GM23338 (cell line): Measurements from ENCODE around the gene RBPJL. TPM values are rescaled to one million over a fixed set of nuclear protein-coding genes. Genes with fewer than 3 reads are reported as not detected.

Experiments
- ATAC-seq: fragments of 200-7000 bp; cut with Tn5 transposase; 3 replicates; pipeline ENCODE4 v1.9.1; 2020
- DNase-seq: peaks from one replicate; pipeline ENCODE4 v3.0.0-alpha.2; 2015; ENCODE audit warnings: low spot score
- H2AFZ ChIP-seq: fragments of 200-600 bp; sonication (generic); 2 replicates; pipeline ENCODE4 v1.8.0; 2016; ENCODE audit warnings: antibody characterized with exemption, mild to moderate bottlenecking, moderate library complexity
- H3F3A ChIP-seq: fragments of 200-600 bp; sonication (generic); replicated peaks from 2 replicates; pipeline ENCODE4 v1.8.0; 2017; ENCODE audit warnings: antibody characterized with exemption, mixed run types, low read depth
- H3K27ac ChIP-seq: fragments of 200-600 bp; sonication (generic); 2 replicates; pipeline ENCODE4 v1.6.1; 2016; ENCODE audit warnings: low read depth
- H3K27me3 ChIP-seq: fragments of 200-600 bp; sonication (generic); 2 replicates; pipeline ENCODE4 v1.8.0; 2016; ENCODE audit warnings: mild to moderate bottlenecking, mixed run types, moderate library complexity; ENCODE audit not compliant: insufficient read depth
- H3K36me3 ChIP-seq: fragments of 200-600 bp; sonication (generic); 2 replicates; pipeline ENCODE4 v1.8.0; 2016; ENCODE audit warnings: mild to moderate bottlenecking; ENCODE audit not compliant: insufficient read depth
- H3K4me1 ChIP-seq: fragments of 200-600 bp; sonication (generic); 2 replicates; pipeline ENCODE4 v1.8.0; 2016; ENCODE audit warnings: mild to moderate bottlenecking, moderate library complexity; ENCODE audit not compliant: insufficient read depth
- H3K4me2 ChIP-seq: fragments of 200-600 bp; sonication (generic); 2 replicates; pipeline ENCODE4 v1.7.1; 2017; ENCODE audit warnings: mixed run types
- H3K4me3 ChIP-seq: fragments of 200-600 bp; sonication (generic); 2 replicates; pipeline ENCODE4 v1.6.1; 2016; ENCODE audit warnings: mixed run types
- H3K79me2 ChIP-seq: fragments of 200-600 bp; sonication (generic); replicated peaks from 2 replicates; pipeline ENCODE4 v1.8.0; 2017; ENCODE audit warnings: mild to moderate bottlenecking; ENCODE audit not compliant: insufficient read depth
- H3K9me2 ChIP-seq: fragments of 200-600 bp; sonication (generic); 2 replicates; pipeline ENCODE4 v1.8.0; 2017; ENCODE audit not compliant: insufficient read depth
- H4K20me1 ChIP-seq: fragments of 200-600 bp; sonication (generic); replicated peaks from 2 replicates; pipeline ENCODE4 v1.8.0; 2017; ENCODE audit warnings: mild to moderate bottlenecking; ENCODE audit not compliant: insufficient read depth
- H3K27ac Mint-ChIP-seq: 2 replicates; pipeline ENCODE4 v1.8.0; 2020; ENCODE audit warnings: inconsistent platforms, mild to moderate bottlenecking, moderate library complexity, mixed read lengths
- H3K27me3 Mint-ChIP-seq: 3 replicates; pipeline ENCODE4 v1.8.0; 2022; ENCODE audit warnings: low read depth, mild to moderate bottlenecking, moderate library complexity, mixed read lengths, inconsistent platforms; ENCODE audit not compliant: insufficient read depth, poor library complexity
- H3K36me3 Mint-ChIP-seq: 3 replicates; pipeline ENCODE4 v1.8.0; 2021; ENCODE audit warnings: low read depth, mild to moderate bottlenecking, inconsistent platforms, moderate library complexity, mixed read lengths
- H3K4me1 Mint-ChIP-seq: 3 replicates; pipeline ENCODE4 v1.8.0; 2020; ENCODE audit warnings: mild to moderate bottlenecking, inconsistent platforms, mixed read lengths
- H3K4me3 Mint-ChIP-seq: 3 replicates; pipeline ENCODE4 v1.8.0; 2021; ENCODE audit warnings: moderate library complexity, mild to moderate bottlenecking, inconsistent platforms, mixed read lengths
- H3K9me3 Mint-ChIP-seq: 3 replicates; pipeline ENCODE4 v1.8.0; 2020; ENCODE audit warnings: moderate library complexity, mild to moderate bottlenecking, inconsistent platforms, mixed read lengths
- EZH2 ChIP-seq: fragments of 200-600 bp; sonication (generic); IDR thresholded peaks from one replicate; pipeline ENCODE4 v1.8.0; 2017; ENCODE audit warnings: antibody characterized with exemption, mild to moderate bottlenecking, low read depth; ENCODE audit not compliant: unreplicated experiment
- JUNB ChIP-seq: IDR thresholded peaks from one replicate; pipeline ENCODE4 v1.6.1; 2016; ENCODE audit warnings: antibody characterized with exemption; ENCODE audit not compliant: unreplicated experiment
- POLR2AphosphoS5 ChIP-seq: IDR thresholded peaks from 2 replicates; pipeline ENCODE4 v1.6.1; 2016; ENCODE audit warnings: antibody characterized with exemption, low read depth
- polyA plus RNA-seq: library from polyadenylated mRNA; unstranded; fragments of >200 nt; fragmentation: Nextera tagmentation; extraction: Ambion mirVana; gene quantifications from 2 replicates; pipeline ENCODE4 v1.2.1, GENCODE V29; 2016
- total RNA-seq: library from RNA; depleted of rRNA; stranded (reverse); fragments of >200 nt; shearing (Covaris generic); gene quantifications from 2 replicates; pipeline ENCODE4 v1.2.3, GENCODE V29; 2014
- TF ChIP-seq, protein P1 (sequence below): IDR thresholded peaks from 2 replicates; pipeline ENCODE4 v1.6.1; 2016; ENCODE audit warnings: antibody characterized with exemption
- TF ChIP-seq, protein P2 (sequence below), 2 experiments: fragments of 200-600 bp in 1 of 2; sonication (generic) in 1 of 2; conservative IDR thresholded peaks; 2 replicates each; pipeline versions ENCODE4 v1.5.1 to v1.6.1; 2016 to 2017; ENCODE audit warnings: antibody characterized with exemption in 2 of 2, low read depth in 2 of 2, mild to moderate bottlenecking in 2 of 2, moderate library complexity in 1 of 2
- TF ChIP-seq, protein P3 (sequence below): IDR thresholded peaks from one replicate; pipeline ENCODE4 v1.6.1; 2018; ENCODE audit warnings: antibody characterized with exemption; ENCODE audit not compliant: unreplicated experiment
- TF ChIP-seq, protein P4 (sequence below): fragments of 250-450 bp; sonication (Bioruptor Pico); IDR thresholded peaks from 2 replicates; pipeline ENCODE4 v1.5.0; 2020; ENCODE audit warnings: mild to moderate bottlenecking, moderate library complexity

Gene RBPJL
- total and polyA plus RNA-seq, 2 experiments from 2014 or later, result 0.44 to 0.66 TPM

DNA sequence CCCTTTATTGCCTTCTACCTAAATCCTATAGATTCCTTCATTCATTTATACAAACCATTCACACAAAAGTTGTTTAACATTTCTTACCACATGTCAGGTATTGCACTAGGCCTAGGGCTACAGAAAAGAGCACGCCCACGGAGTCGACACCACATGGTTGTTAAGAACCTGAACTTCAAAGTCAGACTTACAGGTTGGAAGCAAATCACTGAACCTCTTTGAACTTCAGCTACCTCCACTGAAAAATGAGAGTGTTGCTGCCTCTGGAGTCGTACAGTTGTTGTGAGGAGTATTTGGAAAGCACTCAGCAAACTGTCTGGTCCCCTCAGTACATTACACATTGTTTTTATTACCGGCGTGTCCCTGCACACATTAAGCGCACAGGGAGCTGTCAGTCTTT lies 48.9 kb upstream of the RBPJL start:
- DNase-seq (no peak), ATAC-seq (no peak)
- Histone ChIP-seq H3K4me2 (no peak overlapping the region), H3K4me1 (peaks cover 7% of the 10 kb centered on the region), H3K27me3 (no peaks in the 10 kb centered on the region), H3K4me3 (no peak overlapping the region), H3K79me2 (no peaks in the 10 kb centered on the region), H3K36me3 (no peaks in the 10 kb centered on the region), H3F3A (no peaks in the 10 kb centered on the region), H2AFZ (no peak overlapping the region), H4K20me1 (no peaks in the 10 kb centered on the region), H3K9me2 (peaks cover 3% of the 10 kb centered on the region; the same call in 1 of the 2 replicates), H3K27ac (no peak overlapping the region)
- no peaks in the 10 kb centered on the region for H3K36me3 Mint-ChIP-seq
- H3K4me1 Mint-ChIP-seq, result peaks cover 9% of the 10 kb centered on the region
- TF ChIP-seq, protein P1, sequence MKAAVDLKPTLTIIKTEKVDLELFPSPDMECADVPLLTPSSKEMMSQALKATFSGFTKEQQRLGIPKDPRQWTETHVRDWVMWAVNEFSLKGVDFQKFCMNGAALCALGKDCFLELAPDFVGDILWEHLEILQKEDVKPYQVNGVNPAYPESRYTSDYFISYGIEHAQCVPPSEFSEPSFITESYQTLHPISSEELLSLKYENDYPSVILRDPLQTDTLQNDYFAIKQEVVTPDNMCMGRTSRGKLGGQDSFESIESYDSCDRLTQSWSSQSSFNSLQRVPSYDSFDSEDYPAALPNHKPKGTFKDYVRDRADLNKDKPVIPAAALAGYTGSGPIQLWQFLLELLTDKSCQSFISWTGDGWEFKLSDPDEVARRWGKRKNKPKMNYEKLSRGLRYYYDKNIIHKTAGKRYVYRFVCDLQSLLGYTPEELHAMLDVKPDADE, result no peak
- TF ChIP-seq POLR2AphosphoS5 (no peak), JUNB (no peak), EZH2 (no peak)
- TF ChIP-seq, protein P2, sequence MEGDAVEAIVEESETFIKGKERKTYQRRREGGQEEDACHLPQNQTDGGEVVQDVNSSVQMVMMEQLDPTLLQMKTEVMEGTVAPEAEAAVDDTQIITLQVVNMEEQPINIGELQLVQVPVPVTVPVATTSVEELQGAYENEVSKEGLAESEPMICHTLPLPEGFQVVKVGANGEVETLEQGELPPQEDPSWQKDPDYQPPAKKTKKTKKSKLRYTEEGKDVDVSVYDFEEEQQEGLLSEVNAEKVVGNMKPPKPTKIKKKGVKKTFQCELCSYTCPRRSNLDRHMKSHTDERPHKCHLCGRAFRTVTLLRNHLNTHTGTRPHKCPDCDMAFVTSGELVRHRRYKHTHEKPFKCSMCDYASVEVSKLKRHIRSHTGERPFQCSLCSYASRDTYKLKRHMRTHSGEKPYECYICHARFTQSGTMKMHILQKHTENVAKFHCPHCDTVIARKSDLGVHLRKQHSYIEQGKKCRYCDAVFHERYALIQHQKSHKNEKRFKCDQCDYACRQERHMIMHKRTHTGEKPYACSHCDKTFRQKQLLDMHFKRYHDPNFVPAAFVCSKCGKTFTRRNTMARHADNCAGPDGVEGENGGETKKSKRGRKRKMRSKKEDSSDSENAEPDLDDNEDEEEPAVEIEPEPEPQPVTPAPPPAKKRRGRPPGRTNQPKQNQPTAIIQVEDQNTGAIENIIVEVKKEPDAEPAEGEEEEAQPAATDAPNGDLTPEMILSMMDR (conservative IDR thresholded peaks at IDR 0.05; ENCODE audit: low read depth in 2 of 2), result no peak
- TF ChIP-seq, protein P3, sequence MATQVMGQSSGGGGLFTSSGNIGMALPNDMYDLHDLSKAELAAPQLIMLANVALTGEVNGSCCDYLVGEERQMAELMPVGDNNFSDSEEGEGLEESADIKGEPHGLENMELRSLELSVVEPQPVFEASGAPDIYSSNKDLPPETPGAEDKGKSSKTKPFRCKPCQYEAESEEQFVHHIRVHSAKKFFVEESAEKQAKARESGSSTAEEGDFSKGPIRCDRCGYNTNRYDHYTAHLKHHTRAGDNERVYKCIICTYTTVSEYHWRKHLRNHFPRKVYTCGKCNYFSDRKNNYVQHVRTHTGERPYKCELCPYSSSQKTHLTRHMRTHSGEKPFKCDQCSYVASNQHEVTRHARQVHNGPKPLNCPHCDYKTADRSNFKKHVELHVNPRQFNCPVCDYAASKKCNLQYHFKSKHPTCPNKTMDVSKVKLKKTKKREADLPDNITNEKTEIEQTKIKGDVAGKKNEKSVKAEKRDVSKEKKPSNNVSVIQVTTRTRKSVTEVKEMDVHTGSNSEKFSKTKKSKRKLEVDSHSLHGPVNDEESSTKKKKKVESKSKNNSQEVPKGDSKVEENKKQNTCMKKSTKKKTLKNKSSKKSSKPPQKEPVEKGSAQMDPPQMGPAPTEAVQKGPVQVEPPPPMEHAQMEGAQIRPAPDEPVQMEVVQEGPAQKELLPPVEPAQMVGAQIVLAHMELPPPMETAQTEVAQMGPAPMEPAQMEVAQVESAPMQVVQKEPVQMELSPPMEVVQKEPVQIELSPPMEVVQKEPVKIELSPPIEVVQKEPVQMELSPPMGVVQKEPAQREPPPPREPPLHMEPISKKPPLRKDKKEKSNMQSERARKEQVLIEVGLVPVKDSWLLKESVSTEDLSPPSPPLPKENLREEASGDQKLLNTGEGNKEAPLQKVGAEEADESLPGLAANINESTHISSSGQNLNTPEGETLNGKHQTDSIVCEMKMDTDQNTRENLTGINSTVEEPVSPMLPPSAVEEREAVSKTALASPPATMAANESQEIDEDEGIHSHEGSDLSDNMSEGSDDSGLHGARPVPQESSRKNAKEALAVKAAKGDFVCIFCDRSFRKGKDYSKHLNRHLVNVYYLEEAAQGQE, result no peak
- no peaks in the 10 kb centered on the region for H3K27me3 Mint-ChIP-seq
- no peak overlapping the region for H3K27ac Mint-ChIP-seq
- H3K9me3 Mint-ChIP-seq, result no peaks in the 10 kb centered on the region
- H3K4me3 Mint-ChIP-seq, result no peak overlapping the region

DNA sequence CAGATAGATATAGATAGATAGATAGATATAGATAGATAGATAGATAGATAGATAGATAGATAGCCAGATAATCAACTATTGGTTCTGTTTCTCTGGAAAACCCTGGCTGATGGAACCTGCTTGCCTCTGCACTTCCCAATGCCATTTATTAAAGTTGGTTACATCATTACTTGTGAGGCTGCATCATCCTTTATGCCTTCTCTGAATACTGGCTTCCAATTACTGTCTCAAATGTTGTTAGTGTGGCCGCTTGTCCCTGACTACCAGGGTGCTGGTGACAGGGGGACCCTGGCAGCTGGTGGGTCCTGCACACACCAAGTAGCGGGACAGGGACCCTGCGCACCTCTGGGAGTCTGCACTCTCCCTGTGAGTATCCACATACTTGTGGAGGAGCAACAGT lies 48.4 kb upstream of the RBPJL start:
- no peak for DNase-seq
- H3K36me3 Mint-ChIP-seq, result no peaks in the 10 kb centered on the region
- Histone ChIP-seq H3K79me2 (no peaks in the 10 kb centered on the region), H3K36me3 (no peaks in the 10 kb centered on the region), H4K20me1 (no peaks in the 10 kb centered on the region), H3K27me3 (no peaks in the 10 kb centered on the region), H3K4me3 (no peak overlapping the region), H3K9me2 (peaks cover 3% of the 10 kb centered on the region; the same call in 1 of the 2 replicates), H3K4me1 (peaks cover 7% of the 10 kb centered on the region), H2AFZ (peak overlapping the region; percentile 83; the same call in 1 of the 2 replicates), H3F3A (no peaks in the 10 kb centered on the region), H3K4me2 (peak overlapping the region; percentile 34; the same call in 1 of the 2 replicates), H3K27ac (no peak overlapping the region)
- no peak overlapping the region for H3K27ac Mint-ChIP-seq
- no peaks in the 10 kb centered on the region for H3K27me3 Mint-ChIP-seq
- H3K4me3 Mint-ChIP-seq, result no peak overlapping the region
- ATAC-seq, result peak; percentile 28; the same call in 2 of the 3 replicates
- H3K4me1 Mint-ChIP-seq, result peaks cover 9% of the 10 kb centered on the region
- no peaks in the 10 kb centered on the region for H3K9me3 Mint-ChIP-seq
- no peak for TF ChIP-seq POLR2AphosphoS5
- TF ChIP-seq, protein P4, sequence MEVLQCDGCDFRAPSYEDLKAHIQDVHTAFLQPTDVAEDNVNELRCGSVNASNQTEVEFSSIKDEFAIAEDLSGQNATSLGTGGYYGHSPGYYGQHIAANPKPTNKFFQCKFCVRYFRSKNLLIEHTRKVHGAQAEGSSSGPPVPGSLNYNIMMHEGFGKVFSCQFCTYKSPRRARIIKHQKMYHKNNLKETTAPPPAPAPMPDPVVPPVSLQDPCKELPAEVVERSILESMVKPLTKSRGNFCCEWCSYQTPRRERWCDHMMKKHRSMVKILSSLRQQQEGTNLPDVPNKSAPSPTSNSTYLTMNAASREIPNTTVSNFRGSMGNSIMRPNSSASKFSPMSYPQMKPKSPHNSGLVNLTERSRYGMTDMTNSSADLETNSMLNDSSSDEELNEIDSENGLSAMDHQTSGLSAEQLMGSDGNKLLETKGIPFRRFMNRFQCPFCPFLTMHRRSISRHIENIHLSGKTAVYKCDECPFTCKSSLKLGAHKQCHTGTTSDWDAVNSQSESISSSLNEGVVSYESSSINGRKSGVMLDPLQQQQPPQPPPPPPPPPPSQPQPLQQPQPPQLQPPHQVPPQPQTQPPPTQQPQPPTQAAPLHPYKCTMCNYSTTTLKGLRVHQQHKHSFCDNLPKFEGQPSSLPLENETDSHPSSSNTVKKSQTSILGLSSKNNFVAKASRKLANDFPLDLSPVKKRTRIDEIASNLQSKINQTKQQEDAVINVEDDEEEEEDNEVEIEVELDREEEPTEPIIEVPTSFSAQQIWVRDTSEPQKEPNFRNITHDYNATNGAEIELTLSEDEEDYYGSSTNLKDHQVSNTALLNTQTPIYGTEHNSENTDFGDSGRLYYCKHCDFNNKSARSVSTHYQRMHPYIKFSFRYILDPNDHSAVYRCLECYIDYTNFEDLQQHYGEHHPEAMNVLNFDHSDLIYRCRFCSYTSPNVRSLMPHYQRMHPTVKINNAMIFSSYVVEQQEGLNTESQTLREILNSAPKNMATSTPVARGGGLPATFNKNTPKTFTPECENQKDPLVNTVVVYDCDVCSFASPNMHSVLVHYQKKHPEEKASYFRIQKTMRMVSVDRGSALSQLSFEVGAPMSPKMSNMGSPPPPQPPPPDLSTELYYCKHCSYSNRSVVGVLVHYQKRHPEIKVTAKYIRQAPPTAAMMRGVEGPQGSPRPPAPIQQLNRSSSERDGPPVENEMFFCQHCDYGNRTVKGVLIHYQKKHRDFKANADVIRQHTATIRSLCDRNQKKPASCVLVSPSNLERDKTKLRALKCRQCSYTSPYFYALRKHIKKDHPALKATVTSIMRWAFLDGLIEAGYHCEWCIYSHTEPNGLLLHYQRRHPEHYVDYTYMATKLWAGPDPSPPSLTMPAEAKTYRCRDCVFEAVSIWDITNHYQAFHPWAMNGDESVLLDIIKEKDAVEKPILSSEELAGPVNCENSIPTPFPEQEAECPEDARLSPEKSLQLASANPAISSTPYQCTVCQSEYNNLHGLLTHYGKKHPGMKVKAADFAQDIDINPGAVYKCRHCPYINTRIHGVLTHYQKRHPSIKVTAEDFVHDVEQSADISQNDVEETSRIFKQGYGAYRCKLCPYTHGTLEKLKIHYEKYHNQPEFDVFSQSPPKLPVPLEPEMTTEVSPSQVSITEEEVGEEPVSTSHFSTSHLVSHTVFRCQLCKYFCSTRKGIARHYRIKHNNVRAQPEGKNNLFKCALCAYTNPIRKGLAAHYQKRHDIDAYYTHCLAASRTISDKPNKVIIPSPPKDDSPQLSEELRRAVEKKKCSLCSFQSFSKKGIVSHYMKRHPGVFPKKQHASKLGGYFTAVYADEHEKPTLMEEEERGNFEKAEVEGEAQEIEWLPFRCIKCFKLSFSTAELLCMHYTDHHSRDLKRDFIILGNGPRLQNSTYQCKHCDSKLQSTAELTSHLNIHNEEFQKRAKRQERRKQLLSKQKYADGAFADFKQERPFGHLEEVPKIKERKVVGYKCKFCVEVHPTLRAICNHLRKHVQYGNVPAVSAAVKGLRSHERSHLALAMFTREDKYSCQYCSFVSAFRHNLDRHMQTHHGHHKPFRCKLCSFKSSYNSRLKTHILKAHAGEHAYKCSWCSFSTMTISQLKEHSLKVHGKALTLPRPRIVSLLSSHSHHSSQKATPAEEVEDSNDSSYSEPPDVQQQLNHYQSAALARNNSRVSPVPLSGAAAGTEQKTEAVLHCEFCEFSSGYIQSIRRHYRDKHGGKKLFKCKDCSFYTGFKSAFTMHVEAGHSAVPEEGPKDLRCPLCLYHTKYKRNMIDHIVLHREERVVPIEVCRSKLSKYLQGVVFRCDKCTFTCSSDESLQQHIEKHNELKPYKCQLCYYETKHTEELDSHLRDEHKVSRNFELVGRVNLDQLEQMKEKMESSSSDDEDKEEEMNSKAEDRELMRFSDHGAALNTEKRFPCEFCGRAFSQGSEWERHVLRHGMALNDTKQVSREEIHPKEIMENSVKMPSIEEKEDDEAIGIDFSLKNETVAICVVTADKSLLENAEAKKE (CRISPR knock-in tag), result no peak
